Activated CD4-positive, alpha-beta T cell treated with anti-CD3 and anti-CD28 coated beads for 36 hours (primary cell): Measurements from ENCODE around the gene FGF1. TPM values are rescaled to one million over a fixed set of nuclear protein-coding genes. Genes with fewer than 3 reads are reported as not detected.

Experiments used
- ATAC-seq: fragments of 200-7000 bp; cut with Tn5 transposase; one replicate; pipeline ENCODE4 v1.10.0; 2021; ENCODE audit warnings: mild to moderate bottlenecking, moderate library complexity
- CTCF ChIA-PET: fragments of 350-600 bp; sonication (Branson Sonifier 250); formaldehyde crosslinking; loops from one replicate; lab custom pipeline; 2021; ENCODE audit warnings: antibody characterized with exemption; lab: Charles Lee
- POLR2A ChIA-PET: fragments of 350-600 bp; sonication (Branson Sonifier 250); formaldehyde crosslinking; loops from one replicate; lab custom pipeline; 2021; ENCODE audit warnings: antibody characterized with exemption, inconsistent platforms; lab: Charles Lee
- DNase-seq: peaks from one replicate; pipeline ENCODE4 v3.0.0-alpha.2; 2020
- H3K27ac Mint-ChIP-seq: one replicate; pipeline ENCODE4 v1.8.0; 2021; ENCODE audit warnings: mixed read lengths
- H3K27me3 Mint-ChIP-seq: one replicate; pipeline ENCODE4 v1.8.0; 2021; ENCODE audit warnings: mixed read lengths
- H3K36me3 Mint-ChIP-seq: one replicate; pipeline ENCODE4 v1.8.0; 2021; ENCODE audit warnings: low read depth, mixed read lengths
- H3K4me1 Mint-ChIP-seq: one replicate; pipeline ENCODE4 v1.8.0; 2021; ENCODE audit warnings: mixed read lengths
- H3K4me3 Mint-ChIP-seq: one replicate; pipeline ENCODE4 v1.8.0; 2021; ENCODE audit warnings: mild to moderate bottlenecking, moderate library complexity, mixed read lengths
- H3K9me3 Mint-ChIP-seq: one replicate; pipeline ENCODE4 v1.8.0; 2021; ENCODE audit warnings: low read depth, mixed read lengths
- intact Hi-C, 2 experiments: fragments of 100-400 bp; cut with DNase I in 1 of 2; cut with micrococcal nuclease in 1 of 2; formaldehyde crosslinking; loops; one replicate each; pipeline versions ENCODE4 v1.14.2 to v1.15.1; 2022 to 2024; cut with DNase I, micrococcal nuclease
- total RNA-seq, 2 experiments: library from RNA; stranded (reverse); gene quantifications; one replicate each; pipeline ENCODE4 v1.2.3, GENCODE V29; 2021

Gene FGF1
- total RNA-seq, 2 experiments from 2014 or later, result not detected

GRCh38 chr5:142667831-142668230 is 18.1 kb downstream of the FGF1 start:
- H3K27ac Mint-ChIP-seq, result no peak overlapping the region
- no peaks in the 10 kb centered on the region for H3K36me3 Mint-ChIP-seq
- peaks cover 6% of the 10 kb centered on the region for H3K27me3 Mint-ChIP-seq
- POLR2A ChIA-PET, result no interaction called here
- CTCF ChIA-PET, result interaction anchor here (0.6 to 3.1 kb wide), 4 partner anchors 12 to 336 kb away, joined by 3 to 10 read pairs (median 4); no protein-coding TSS in a partner anchor
- H3K9me3 Mint-ChIP-seq, result no peaks in the 10 kb centered on the region
- H3K4me1 Mint-ChIP-seq, result no peaks in the 10 kb centered on the region
- no peak overlapping the region for H3K4me3 Mint-ChIP-seq
- DNase-seq (no peak), ATAC-seq (no peak)
- intact Hi-C loops, result no loop called here

- no peak for DNase-seq
- H3K27me3 Mint-ChIP-seq, result peaks cover 6% of the 10 kb centered on the region
- H3K27ac Mint-ChIP-seq, result no peak overlapping the region
- intact Hi-C loops, result no loop called here
- POLR2A ChIA-PET, result no interaction called here
- H3K4me1 Mint-ChIP-seq, result no peaks in the 10 kb centered on the region
- no peak overlapping the region for H3K4me3 Mint-ChIP-seq
- no peaks in the 10 kb centered on the region for H3K36me3 Mint-ChIP-seq
- ATAC-seq, result no peak
- CTCF ChIA-PET, result interaction anchor here (2.0 kb wide), 1 partner anchor 9 kb away, joined by 12 read pairs; no protein-coding TSS in a partner anchor
- no peaks in the 10 kb centered on the region for H3K9me3 Mint-ChIP-seq
Measured at GRCh38 chr5:142664636-142665035, 21.3 kb downstream of the FGF1 start.

- intact Hi-C loops, result no loop called here
- no peak overlapping the region for H3K27ac Mint-ChIP-seq
- no peaks in the 10 kb centered on the region for H3K4me1 Mint-ChIP-seq
- H3K9me3 Mint-ChIP-seq, result no peaks in the 10 kb centered on the region
- peaks cover 6% of the 10 kb centered on the region for H3K27me3 Mint-ChIP-seq
- H3K4me3 Mint-ChIP-seq, result no peak overlapping the region
- POLR2A ChIA-PET, result interaction anchor here (0.7 kb wide), 1 partner anchor 368 kb away, joined by 3 read pairs; no protein-coding TSS in a partner anchor
- CTCF ChIA-PET, result no interaction called here
- no peak for DNase-seq
- ATAC-seq, result no peak
- H3K36me3 Mint-ChIP-seq, result no peaks in the 10 kb centered on the region
Measured at GRCh38 chr5:142664067-142664466, 21.8 kb downstream of the FGF1 start.

- POLR2A ChIA-PET, result interaction anchor here (0.7 kb wide), 1 partner anchor 367 kb away, joined by 3 read pairs; no protein-coding TSS in a partner anchor
- intact Hi-C loops, result no loop called here
- CTCF ChIA-PET, result no interaction called here
Measured at GRCh38 chr5:142663246-142663645, 22.6 kb downstream of the FGF1 start.

GRCh38 chr5:142661957-142662356 is 23.9 kb downstream of the FGF1 start:
- no peak for ATAC-seq
- no peak for DNase-seq
- ChIA-PET POLR2A (no interaction called here), CTCF (interaction anchor here (1.3 kb wide), 1 partner anchor 37 kb away, joined by 4 read pairs; no protein-coding TSS in a partner anchor)
- H3K4me3 Mint-ChIP-seq, result no peak overlapping the region
- no peaks in the 10 kb centered on the region for H3K36me3 Mint-ChIP-seq
- H3K27ac Mint-ChIP-seq, result no peak overlapping the region
- H3K4me1 Mint-ChIP-seq, result no peaks in the 10 kb centered on the region
- peaks cover 6% of the 10 kb centered on the region for H3K27me3 Mint-ChIP-seq
- intact Hi-C loops, result no loop called here
- no peaks in the 10 kb centered on the region for H3K9me3 Mint-ChIP-seq

More at GRCh38 chr5:142663246-142663645, 22.6 kb downstream of the FGF1 start:
- Mint-ChIP-seq H3K27ac (no peak overlapping the region), H3K36me3 (no peaks in the 10 kb centered on the region), H3K4me3 (no peak overlapping the region), H3K27me3 (peaks cover 6% of the 10 kb centered on the region), H3K9me3 (no peaks in the 10 kb centered on the region), H3K4me1 (no peaks in the 10 kb centered on the region)
- DNase-seq (no peak), ATAC-seq (no peak)

- H3K36me3 Mint-ChIP-seq, result no peaks in the 10 kb centered on the region
- intact Hi-C loops, result no loop called here
- no peaks in the 10 kb centered on the region for H3K9me3 Mint-ChIP-seq
- no peak for DNase-seq
- POLR2A ChIA-PET, result no interaction called here
- H3K27ac Mint-ChIP-seq, result no peak overlapping the region
- H3K4me1 Mint-ChIP-seq, result no peaks in the 10 kb centered on the region
- CTCF ChIA-PET, result interaction anchor here (1.8 kb wide), 1 partner anchor 52 kb away, joined by 7 read pairs; no protein-coding TSS in a partner anchor
- ATAC-seq, result no peak
- no peak overlapping the region for H3K4me3 Mint-ChIP-seq
- peaks cover 6% of the 10 kb centered on the region for H3K27me3 Mint-ChIP-seq
Measured at GRCh38 chr5:142661143-142661542, 24.7 kb downstream of the FGF1 start.

- peaks cover 6% of the 10 kb centered on the region for H3K27me3 Mint-ChIP-seq
- peaks cover 1% of the 10 kb centered on the region for H3K4me1 Mint-ChIP-seq
- H3K27ac Mint-ChIP-seq, result no peak overlapping the region
- ATAC-seq (no peak), DNase-seq (no peak)
- no peaks in the 10 kb centered on the region for H3K9me3 Mint-ChIP-seq
- POLR2A ChIA-PET, result no interaction called here
- no peaks in the 10 kb centered on the region for H3K36me3 Mint-ChIP-seq
- H3K4me3 Mint-ChIP-seq, result no peak overlapping the region
- CTCF ChIA-PET, result interaction anchor here (1.1 to 1.8 kb wide), 2 partner anchors 41 to 52 kb away, joined by 3 to 7 read pairs; no protein-coding TSS in a partner anchor
- intact Hi-C loops, result no loop called here
Measured at GRCh38 chr5:142660731-142661130, 25.2 kb downstream of the FGF1 start.

GRCh38 chr5:142660196-142660595 is 25.7 kb downstream of the FGF1 start:
- ATAC-seq, result no peak
- no peaks in the 10 kb centered on the region for H3K36me3 Mint-ChIP-seq
- no peak overlapping the region for H3K27ac Mint-ChIP-seq
- H3K4me3 Mint-ChIP-seq, result no peak overlapping the region
- ChIA-PET CTCF (interaction anchor here (1.1 to 1.8 kb wide), 4 partner anchors 15 to 53 kb away, joined by 3 to 7 read pairs (median 4); no protein-coding TSS in a partner anchor), POLR2A (no interaction called here)
- H3K9me3 Mint-ChIP-seq, result no peaks in the 10 kb centered on the region
- no peak for DNase-seq
- intact Hi-C loops, result no loop called here
- H3K4me1 Mint-ChIP-seq, result peaks cover 4% of the 10 kb centered on the region
- H3K27me3 Mint-ChIP-seq, result peaks cover 5% of the 10 kb centered on the region

GRCh38 chr5:142659405-142659804 is 26.5 kb downstream of the FGF1 start:
- DNase-seq (no peak), ATAC-seq (no peak)
- no peak overlapping the region for H3K27ac Mint-ChIP-seq
- intact Hi-C loops, result loop anchor here in 1 of 2 experiments (5.0 kb wide), 1 partner anchor 223 kb away; no protein-coding TSS in a partner anchor
- CTCF ChIA-PET, result interaction anchor here (1.1 to 1.8 kb wide), 4 partner anchors 14 to 54 kb away, joined by 3 to 7 read pairs (median 4); no protein-coding TSS in a partner anchor
- H3K36me3 Mint-ChIP-seq, result no peaks in the 10 kb centered on the region
- peaks cover 7% of the 10 kb centered on the region for H3K27me3 Mint-ChIP-seq
- POLR2A ChIA-PET, result no interaction called here
- peaks cover 4% of the 10 kb centered on the region for H3K4me1 Mint-ChIP-seq
- H3K4me3 Mint-ChIP-seq, result no peak overlapping the region
- H3K9me3 Mint-ChIP-seq, result no peaks in the 10 kb centered on the region

GRCh38 chr5:142658278-142658677 is 27.6 kb downstream of the FGF1 start:
- no peak for ATAC-seq
- CTCF ChIA-PET, result interaction anchor here (0.7 kb wide), 1 partner anchor 45 kb away, joined by 3 read pairs; no protein-coding TSS in a partner anchor

GRCh38 chr5:142657446-142657845 is 28.4 kb downstream of the FGF1 start:
- ATAC-seq (no peak), DNase-seq (no peak)
- ChIA-PET POLR2A (no interaction called here), CTCF (interaction anchor here (0.7 kb wide), 1 partner anchor 76 kb away, joined by 3 read pairs; no protein-coding TSS in a partner anchor)
- Mint-ChIP-seq H3K27ac (no peak overlapping the region), H3K9me3 (no peaks in the 10 kb centered on the region), H3K36me3 (no peaks in the 10 kb centered on the region), H3K27me3 (peaks cover 2% of the 10 kb centered on the region), H3K4me3 (no peak overlapping the region), H3K4me1 (peaks cover 4% of the 10 kb centered on the region)
- intact Hi-C loops, result loop anchor here in 1 of 2 experiments (5.0 kb wide), 1 partner anchor 225 kb away; no protein-coding TSS in a partner anchor

More at GRCh38 chr5:142658278-142658677, 27.6 kb downstream of the FGF1 start:
- no peak overlapping the region for H3K27ac Mint-ChIP-seq
- H3K4me3 Mint-ChIP-seq, result no peak overlapping the region
- no peaks in the 10 kb centered on the region for H3K9me3 Mint-ChIP-seq
- no peak for DNase-seq
- H3K4me1 Mint-ChIP-seq, result peaks cover 4% of the 10 kb centered on the region
- intact Hi-C loops, result loop anchor here in 1 of 2 experiments (5.0 kb wide), 1 partner anchor 224 kb away; no protein-coding TSS in a partner anchor
- no peaks in the 10 kb centered on the region for H3K36me3 Mint-ChIP-seq
- POLR2A ChIA-PET, result no interaction called here
- peaks cover 3% of the 10 kb centered on the region for H3K27me3 Mint-ChIP-seq
